Mucosa of descending colon (tissue), 3 donors: ENCODE measurements around the gene DDX10. TPM values are rescaled to one million over a fixed set of nuclear protein-coding genes. Genes with fewer than 3 reads are reported as not detected.

ENCODE experiments used
- ATAC-seq: fragments of 200-7000 bp; cut with Tn5 transposase; one replicate; pipeline ENCODE4 v1.9.1; 2020; ENCODE audit warnings: mild to moderate bottlenecking, moderate library complexity
- DNase-seq, 3 donors: peaks; one replicate each; pipeline ENCODE4 v3.0.0-alpha.2; 2020
- H3K36me3 ChIP-seq: fragments of 200-600 bp; one replicate; pipeline ENCODE4 v1.8.0; 2021; ENCODE audit warnings: low read depth, mild to moderate bottlenecking
- H3K4me1 ChIP-seq: fragments of 200-600 bp; one replicate; pipeline ENCODE4 v1.8.0; 2021; ENCODE audit warnings: low read depth, mild to moderate bottlenecking
- H3K4me3 ChIP-seq: fragments of 200-600 bp; one replicate; pipeline ENCODE4 v1.8.0; 2021; ENCODE audit warnings: mild to moderate bottlenecking
- H3K9me3 ChIP-seq: fragments of 200-600 bp; one replicate; pipeline ENCODE4 v1.8.0; 2021; ENCODE audit warnings: mild to moderate bottlenecking
- CTCF ChIP-seq: fragments of 200-600 bp; IDR thresholded peaks from one replicate; pipeline ENCODE4 v1.8.0; 2022; ENCODE audit warnings: antibody characterized with exemption, mild to moderate bottlenecking
- intact Hi-C, 2 donors: fragments of 100-400 bp; cut with DNase I in 1 of 2; cut with micrococcal nuclease in 1 of 2; formaldehyde crosslinking; loops; one replicate each; pipeline versions ENCODE4 v1.11.0 to v1.11.1; 2022; cut with DNase I, micrococcal nuclease
- total RNA-seq, 3 donors: library from RNA; stranded (reverse); fragmentation: NEBNext Ultra II Directional in 2 of 3; extraction: Animal tissue kit (Norgen Biotek cat#: 25700) in 2 of 3; gene quantifications; one replicate each; pipeline versions ENCODE4 v1.2.1 to v1.2.4, GENCODE V29; 2021 to 2023
- donor health status: DM: no; HTN: no; CAD: no; lungs with moderate emphysema.
- donor health status: DM: no; HTN: no; CAD: no.
- donor health status: DM: no; HTN: yes; CAD: no.

Gene DDX10
- total RNA-seq, 3 donors from 2014 or later: 16.1 to 18.3 (median 17.3) TPM

GRCh38 chr11:108854346-108854745, 189.5 kb downstream of the DDX10 start:
- intact Hi-C loops: no loop called here
- peaks cover 5% of the 10 kb centered on the region for H3K4me1 ChIP-seq
- TF ChIP-seq CTCF: no peak
- no peak for DNase-seq
- ATAC-seq: peak; percentile 95
- H3K36me3 ChIP-seq: no peaks in the 10 kb centered on the region
- H3K4me3 ChIP-seq: no peak overlapping the region
- no peaks in the 10 kb centered on the region for H3K9me3 ChIP-seq

DNA sequence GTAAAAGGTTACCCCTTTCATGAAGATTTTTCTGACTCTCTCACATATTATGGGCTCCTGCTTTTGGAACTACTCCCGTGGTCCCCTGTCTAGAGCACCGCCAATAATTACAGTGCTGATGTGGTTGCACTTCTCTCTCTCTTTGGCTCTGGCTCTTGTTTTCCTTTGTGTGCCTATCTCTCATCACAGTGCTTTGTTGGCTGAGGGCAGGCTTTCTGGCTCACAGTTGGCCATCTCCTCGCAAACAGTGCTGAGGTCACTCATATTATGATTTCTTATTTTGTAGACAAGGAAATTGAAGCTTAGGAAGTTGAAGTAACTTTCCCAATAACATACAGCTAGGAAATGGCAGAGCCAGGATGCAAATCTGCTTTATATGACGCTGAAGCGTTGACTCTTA, 192.5 kb downstream of the DDX10 start:
- no peak for ATAC-seq

DNA sequence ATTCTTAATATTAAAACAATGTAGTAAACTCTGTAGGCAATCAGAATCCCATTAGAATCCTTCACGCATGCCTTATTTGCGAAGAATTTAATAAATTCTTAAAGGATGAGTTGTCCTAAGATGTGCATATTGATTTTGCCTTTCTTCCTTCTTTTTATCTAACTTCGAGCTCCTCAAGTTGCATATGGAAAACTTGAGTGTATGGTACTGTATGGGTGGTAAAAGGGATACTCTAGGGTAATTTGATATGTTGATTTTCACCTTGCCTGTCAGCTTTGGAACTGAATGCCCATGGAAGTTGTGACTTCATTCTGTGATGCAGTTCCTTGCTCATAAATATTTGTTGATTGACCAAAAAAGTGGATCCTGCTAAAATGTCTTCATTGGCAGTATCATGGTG, 193.8 kb downstream of the DDX10 start:
- Histone ChIP-seq H3K9me3 (no peaks in the 10 kb centered on the region), H3K36me3 (no peaks in the 10 kb centered on the region), H3K4me3 (no peak overlapping the region), H3K4me1 (peaks cover 5% of the 10 kb centered on the region)
- ATAC-seq (no peak), DNase-seq (no peak)
- intact Hi-C loops: no loop called here
- TF ChIP-seq CTCF: no peak

More for the DNA sequence above, 192.5 kb downstream of the DDX10 start:
- TF ChIP-seq CTCF: no peak
- DNase-seq: no peak
- H3K9me3 ChIP-seq: no peaks in the 10 kb centered on the region
- no peak overlapping the region for H3K4me3 ChIP-seq
- no peaks in the 10 kb centered on the region for H3K36me3 ChIP-seq
- intact Hi-C loops: no loop called here
- H3K4me1 ChIP-seq: peaks cover 5% of the 10 kb centered on the region

DNA sequence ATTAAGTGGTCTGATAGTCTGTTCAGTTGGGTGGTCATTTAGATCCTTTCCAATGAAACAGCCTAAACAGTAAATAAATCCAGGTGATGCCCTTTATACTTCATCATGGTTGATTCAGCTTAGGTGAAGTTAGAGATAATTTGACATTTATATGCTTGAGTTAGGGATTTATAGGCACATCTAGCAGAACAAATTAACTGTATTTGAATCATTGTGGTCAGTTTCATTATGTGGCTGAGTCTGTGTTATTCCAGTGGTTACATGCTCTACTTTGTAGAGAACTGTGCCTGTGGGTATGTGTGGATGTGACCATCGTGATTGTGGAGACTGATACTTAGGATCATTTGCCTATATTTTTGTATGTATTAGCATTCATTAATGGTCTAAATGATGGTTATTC, 194.6 kb downstream of the DDX10 start:
- Histone ChIP-seq H3K36me3 (no peaks in the 10 kb centered on the region), H3K4me1 (peaks cover 2% of the 10 kb centered on the region), H3K9me3 (no peaks in the 10 kb centered on the region), H3K4me3 (no peak overlapping the region)
- intact Hi-C loops: no loop called here
- no peak for ATAC-seq
- DNase-seq: no peak
- TF ChIP-seq CTCF: no peak

DNA sequence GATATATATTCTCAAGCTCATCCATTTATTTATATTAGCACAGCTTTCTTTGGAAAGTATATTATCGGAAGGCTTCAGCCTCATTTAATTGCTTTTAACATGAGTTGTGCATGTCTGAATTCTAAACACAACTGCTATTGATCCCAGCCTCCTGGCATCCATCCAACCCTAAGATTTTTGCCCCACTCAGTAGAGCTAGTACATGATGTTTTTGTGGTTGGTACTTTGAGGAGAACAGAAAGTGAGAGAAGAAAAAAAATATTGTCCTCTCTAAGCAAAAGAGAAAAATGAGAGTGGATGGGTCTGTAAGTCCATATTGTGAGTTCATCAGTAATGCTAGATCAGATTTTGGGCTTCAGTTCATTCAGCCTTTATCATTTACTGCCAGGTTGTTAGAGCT, 198.7 kb downstream of the DDX10 start:
- ATAC-seq: no peak
- Histone ChIP-seq H3K4me3 (no peak overlapping the region), H3K36me3 (no peaks in the 10 kb centered on the region), H3K9me3 (no peaks in the 10 kb centered on the region), H3K4me1 (no peaks in the 10 kb centered on the region)
- DNase-seq: no peak
- TF ChIP-seq CTCF: no peak
- intact Hi-C loops: no loop called here

GRCh38 chr11:108865406-108865805, 200.5 kb downstream of the DDX10 start:
- DNase-seq (no peak), ATAC-seq (no peak)
- Histone ChIP-seq H3K4me1 (no peaks in the 10 kb centered on the region), H3K4me3 (no peak overlapping the region), H3K9me3 (no peaks in the 10 kb centered on the region), H3K36me3 (no peaks in the 10 kb centered on the region)
- TF ChIP-seq CTCF: no peak
- intact Hi-C loops: no loop called here
